22Rv1 (cell line): ENCODE results near the gene CBX5.

Experiments
- ZFX ChIP-seq: fragments of 450-650 bp; IDR thresholded peaks from 2 replicates; pipeline ENCODE4 v1.6.1; 2017; ENCODE audit warnings: antibody characterized with exemption, borderline replicate concordance
- TF ChIP-seq, protein P1 (sequence below): fragments of 450-650 bp; IDR thresholded peaks from 2 replicates; pipeline ENCODE4 v1.5.1; 2017; ENCODE audit warnings: mild to moderate bottlenecking

DNA sequence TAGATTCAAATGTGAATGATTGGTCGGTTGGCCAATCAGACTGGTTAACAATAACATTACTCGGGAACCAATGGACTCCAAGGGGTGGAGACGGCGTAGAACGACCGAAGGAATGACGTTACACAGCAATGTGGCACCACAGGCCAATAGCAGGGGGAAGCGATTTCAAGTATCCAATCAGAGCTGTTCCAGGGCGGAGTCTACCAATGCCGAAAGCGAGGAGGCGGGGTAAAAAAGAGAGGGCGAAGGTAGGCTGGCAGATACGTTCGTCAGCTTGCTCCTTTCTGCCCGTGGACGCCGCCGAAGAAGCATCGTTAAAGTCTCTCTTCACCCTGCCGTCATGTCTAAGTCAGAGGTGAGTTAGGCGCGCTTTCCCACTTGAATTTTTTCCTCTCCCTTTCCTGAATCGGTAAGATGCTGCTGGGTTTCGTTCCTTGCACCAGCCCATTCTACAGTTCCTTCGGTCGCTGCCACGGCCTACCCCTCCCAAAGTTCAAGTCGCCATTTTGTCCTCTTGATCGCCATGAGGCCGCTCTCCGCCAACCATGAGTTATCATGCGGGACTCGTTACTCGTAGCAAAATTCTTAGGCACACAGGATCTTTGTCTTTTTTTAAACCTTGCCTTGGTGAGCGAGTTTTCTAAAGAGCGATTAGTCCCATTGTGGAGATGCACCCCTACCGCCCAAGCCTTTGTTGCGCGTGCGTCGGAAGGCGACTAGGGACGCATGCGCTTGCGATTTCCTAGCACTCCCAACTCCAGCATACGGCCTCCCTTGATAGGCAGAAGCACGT lies 742 bp upstream of the CBX5 start, which contains the start of gene HNRNPA1:
- TF ChIP-seq, protein P1, sequence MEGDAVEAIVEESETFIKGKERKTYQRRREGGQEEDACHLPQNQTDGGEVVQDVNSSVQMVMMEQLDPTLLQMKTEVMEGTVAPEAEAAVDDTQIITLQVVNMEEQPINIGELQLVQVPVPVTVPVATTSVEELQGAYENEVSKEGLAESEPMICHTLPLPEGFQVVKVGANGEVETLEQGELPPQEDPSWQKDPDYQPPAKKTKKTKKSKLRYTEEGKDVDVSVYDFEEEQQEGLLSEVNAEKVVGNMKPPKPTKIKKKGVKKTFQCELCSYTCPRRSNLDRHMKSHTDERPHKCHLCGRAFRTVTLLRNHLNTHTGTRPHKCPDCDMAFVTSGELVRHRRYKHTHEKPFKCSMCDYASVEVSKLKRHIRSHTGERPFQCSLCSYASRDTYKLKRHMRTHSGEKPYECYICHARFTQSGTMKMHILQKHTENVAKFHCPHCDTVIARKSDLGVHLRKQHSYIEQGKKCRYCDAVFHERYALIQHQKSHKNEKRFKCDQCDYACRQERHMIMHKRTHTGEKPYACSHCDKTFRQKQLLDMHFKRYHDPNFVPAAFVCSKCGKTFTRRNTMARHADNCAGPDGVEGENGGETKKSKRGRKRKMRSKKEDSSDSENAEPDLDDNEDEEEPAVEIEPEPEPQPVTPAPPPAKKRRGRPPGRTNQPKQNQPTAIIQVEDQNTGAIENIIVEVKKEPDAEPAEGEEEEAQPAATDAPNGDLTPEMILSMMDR: no peak
- no peak for TF ChIP-seq ZFX
